Nephron progenitor cell (in vitro differentiated cells): Measurements from ENCODE around the gene TBC1D19.
A peak's percentile ranks its signal among the peaks of the same experiment; 100 is the strongest.

ENCODE experiments used
- DNase-seq: peaks from one replicate; pipeline ENCODE4 v3.0.0; 2021
- H3K27ac Mint-ChIP-seq: 2 replicates; pipeline ENCODE4 v1.8.0; 2021; ENCODE audit warnings: mild to moderate bottlenecking, moderate library complexity, mixed read lengths
- H3K27me3 Mint-ChIP-seq: 2 replicates; pipeline ENCODE4 v1.8.0; 2021; ENCODE audit warnings: mild to moderate bottlenecking, low read depth, mixed read lengths; ENCODE audit not compliant: poor library complexity
- H3K36me3 Mint-ChIP-seq: 2 replicates; pipeline ENCODE4 v1.8.0; 2021; ENCODE audit warnings: low read depth, mixed read lengths
- H3K4me1 Mint-ChIP-seq: 2 replicates; pipeline ENCODE4 v1.8.0; 2021; ENCODE audit warnings: mixed read lengths
- H3K4me3 Mint-ChIP-seq: 2 replicates; pipeline ENCODE4 v1.8.0; 2021; ENCODE audit warnings: mild to moderate bottlenecking, moderate library complexity, mixed read lengths
- H3K9me3 Mint-ChIP-seq: 2 replicates; pipeline ENCODE4 v1.8.0; 2021; ENCODE audit warnings: mild to moderate bottlenecking, moderate library complexity, mixed read lengths
- CTCF ChIP-seq: fragments of 200-600 bp; sonication (generic); IDR thresholded peaks from 2 replicates; pipeline ENCODE4 v1.5.0; 2021; ENCODE audit warnings: antibody characterized with exemption

Gene TBC1D19

GRCh38 chr4:26707342-26707741 is 123.5 kb downstream of the TBC1D19 start:
- peaks cover under 1% of the 10 kb centered on the region for H3K4me1 Mint-ChIP-seq
- no peak for TF ChIP-seq CTCF
- no peaks in the 10 kb centered on the region for H3K27me3 Mint-ChIP-seq
- H3K9me3 Mint-ChIP-seq, result peaks cover 18% of the 10 kb centered on the region
- H3K36me3 Mint-ChIP-seq, result peaks cover 49% of the 10 kb centered on the region
- H3K27ac Mint-ChIP-seq, result no peak overlapping the region
- no peak overlapping the region for H3K4me3 Mint-ChIP-seq
- DNase-seq, result no peak

DNA sequence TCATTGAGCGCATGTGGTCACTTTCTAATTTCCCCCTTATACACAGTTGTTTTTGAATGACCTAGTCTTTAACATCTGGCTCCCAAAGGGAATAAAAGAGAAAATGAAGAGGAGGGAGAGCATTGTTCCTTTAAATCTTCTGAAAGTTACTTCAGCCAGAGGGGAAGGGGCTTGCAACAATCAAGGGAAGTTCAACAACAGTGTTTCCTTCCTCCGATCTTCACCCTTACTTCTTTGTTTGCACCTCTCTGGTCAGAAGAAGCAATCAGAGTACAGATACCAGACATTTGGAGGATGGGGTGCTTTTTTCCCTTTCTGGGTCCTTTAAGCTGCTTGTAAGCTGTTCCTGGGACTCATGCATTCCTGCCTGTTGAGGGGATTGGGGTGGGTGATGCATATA is 125.4 kb downstream of the TBC1D19 start:
- H3K27me3 Mint-ChIP-seq, result no peaks in the 10 kb centered on the region
- no peak overlapping the region for H3K27ac Mint-ChIP-seq
- H3K36me3 Mint-ChIP-seq, result peaks cover 54% of the 10 kb centered on the region
- peaks cover 18% of the 10 kb centered on the region for H3K9me3 Mint-ChIP-seq
- H3K4me3 Mint-ChIP-seq, result no peak overlapping the region
- no peak for DNase-seq
- no peak for TF ChIP-seq CTCF
- no peaks in the 10 kb centered on the region for H3K4me1 Mint-ChIP-seq

DNA sequence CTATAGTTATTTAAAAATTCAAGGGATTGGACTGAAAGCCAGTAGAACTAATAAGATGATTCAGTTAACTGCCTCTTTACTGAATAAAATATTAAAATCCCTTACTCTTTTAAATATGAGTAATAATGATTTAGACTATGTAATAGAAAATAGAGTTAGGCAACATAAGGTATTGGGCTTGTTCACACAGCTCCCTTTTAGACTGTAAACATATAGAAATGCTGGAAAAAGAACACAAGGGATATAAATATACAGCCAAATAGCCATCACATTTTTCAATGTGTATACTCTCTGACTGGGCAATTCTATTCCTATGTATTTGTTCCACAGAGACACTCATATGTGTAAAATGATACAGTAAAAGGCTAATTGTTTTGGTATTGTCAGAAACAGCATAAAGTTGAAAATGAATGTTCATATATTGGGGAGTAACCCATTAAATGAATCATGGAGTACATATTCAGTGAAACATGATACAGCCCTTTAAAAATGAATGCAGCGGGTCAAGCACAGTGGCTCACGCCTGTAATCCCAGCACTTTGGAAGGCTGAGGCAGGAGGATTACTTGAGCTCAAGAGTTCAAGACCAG is 129.8 kb downstream of the TBC1D19 start:
- no peaks in the 10 kb centered on the region for H3K4me1 Mint-ChIP-seq
- peaks cover 5% of the 10 kb centered on the region for H3K27me3 Mint-ChIP-seq
- peaks cover 25% of the 10 kb centered on the region for H3K36me3 Mint-ChIP-seq
- DNase-seq, result no peak
- H3K4me3 Mint-ChIP-seq, result no peak overlapping the region
- no peak overlapping the region for H3K27ac Mint-ChIP-seq
- TF ChIP-seq CTCF, result no peak
- H3K9me3 Mint-ChIP-seq, result peaks cover 14% of the 10 kb centered on the region

- Mint-ChIP-seq H3K9me3 (peaks cover 3% of the 10 kb centered on the region), H3K4me3 (no peak overlapping the region), H3K27me3 (peaks cover 5% of the 10 kb centered on the region), H3K4me1 (no peaks in the 10 kb centered on the region), H3K36me3 (peaks cover 13% of the 10 kb centered on the region), H3K27ac (no peak overlapping the region)
- no peak for TF ChIP-seq CTCF
- no peak for DNase-seq
Measured at GRCh38 chr4:26715636-26716242, 131.9 kb downstream of the TBC1D19 start.

DNA sequence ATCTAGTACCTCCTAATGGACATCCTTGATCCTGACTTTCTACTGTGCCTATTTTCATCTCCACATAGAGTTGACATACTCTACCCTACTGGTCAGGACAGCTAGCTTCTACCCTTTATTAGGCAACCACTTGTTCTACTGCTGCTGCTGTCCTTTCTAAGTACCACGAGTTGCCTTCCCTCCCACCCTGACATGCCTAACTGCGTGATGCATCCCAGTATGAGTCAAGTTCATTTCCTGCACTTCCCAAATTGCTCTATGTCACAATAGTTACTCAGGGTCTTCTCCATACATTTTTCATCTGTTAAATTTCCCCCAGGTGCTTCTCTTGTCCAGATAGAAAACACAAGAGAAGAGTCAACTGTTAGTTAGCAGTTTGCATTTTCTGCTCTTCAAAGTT is 133.4 kb downstream of the TBC1D19 start:
- Mint-ChIP-seq H3K4me3 (no peak overlapping the region), H3K27ac (no peak overlapping the region), H3K27me3 (peaks cover 5% of the 10 kb centered on the region), H3K36me3 (peaks cover 10% of the 10 kb centered on the region), H3K4me1 (no peaks in the 10 kb centered on the region), H3K9me3 (no peaks in the 10 kb centered on the region)
- DNase-seq, result no peak
- no peak for TF ChIP-seq CTCF

DNA sequence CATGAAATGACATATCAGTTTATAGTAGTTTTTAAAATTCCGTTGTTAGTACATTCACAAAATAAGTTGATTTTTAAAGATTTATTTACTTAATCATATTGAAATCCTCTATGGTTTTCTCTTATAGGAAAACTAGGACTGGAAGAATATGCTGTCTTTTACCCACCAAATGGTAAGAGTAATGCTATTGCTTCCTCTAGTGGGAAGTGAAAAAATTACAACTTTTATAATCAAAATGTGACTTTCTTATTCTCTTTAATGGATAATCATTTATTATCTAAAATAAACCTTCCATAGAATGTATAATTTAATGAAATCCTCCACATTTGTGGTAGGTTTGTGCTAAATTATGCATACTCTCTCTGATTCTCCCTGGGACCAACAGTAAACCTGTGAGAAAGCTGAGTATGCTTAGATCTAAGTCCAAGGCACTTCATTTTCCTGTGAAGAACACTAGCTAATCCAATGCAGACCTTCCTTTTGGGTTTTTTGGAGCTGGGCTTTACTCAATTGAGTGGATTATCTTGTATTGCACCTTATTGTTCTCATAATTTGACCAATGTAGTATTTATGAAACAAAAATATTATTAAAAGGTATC is 136.2 kb downstream of the TBC1D19 start:
- no peak for DNase-seq
- Mint-ChIP-seq H3K9me3 (no peaks in the 10 kb centered on the region), H3K4me3 (no peak overlapping the region), H3K36me3 (peaks cover 4% of the 10 kb centered on the region), H3K27me3 (peaks cover 5% of the 10 kb centered on the region), H3K4me1 (no peaks in the 10 kb centered on the region), H3K27ac (no peak overlapping the region)
- TF ChIP-seq CTCF, result peak; percentile 70
